CD4-positive, alpha-beta T cell treated with Interleukin-1 beta for 1 hour (primary cell): Measurements from ENCODE around the gene MYO1D.
A peak's percentile ranks its signal among the peaks of the same experiment; 100 is the strongest.
"Not testable (repeated sequence)": the region's sequence is repeated elsewhere in the genome, so short reads cannot be mapped to it uniquely, and the experiment has no call there.

Source experiments
- DNase-seq, 2 donors: peaks; one replicate each; pipeline ENCODE4 v3.0.0-alpha.2; 2020 to 2022

MYO1D gene

GRCh38 chr17:32876417-32877163 lies at the start of gene MYO1D:
MYO1D (minus strand) TSS chr17:32877124; CDS start chr17:32876872, 252 bp downstream.
- DNase-seq, result peak; percentile 52 to 68

DNA sequence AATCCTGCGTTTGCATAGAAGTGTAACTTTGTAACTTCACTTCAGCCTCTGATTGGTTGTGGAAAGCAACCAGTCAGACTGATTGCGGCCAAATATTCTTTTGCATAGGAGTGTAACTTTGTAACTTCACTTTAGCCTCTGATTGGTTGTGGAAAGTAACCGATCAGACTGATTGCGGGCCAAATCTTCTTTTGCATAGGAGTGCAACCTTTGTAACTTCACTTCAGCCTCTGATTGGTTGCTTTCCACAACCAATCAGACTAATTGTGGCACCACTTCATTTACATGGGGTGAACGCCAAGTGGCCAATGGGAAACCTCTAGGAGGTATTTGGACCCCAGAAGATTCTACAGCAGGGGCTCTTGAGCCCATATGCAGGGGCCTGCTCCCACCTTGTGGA lies 49.3 kb upstream of the MYO1D start:
- no peak for DNase-seq

DNA sequence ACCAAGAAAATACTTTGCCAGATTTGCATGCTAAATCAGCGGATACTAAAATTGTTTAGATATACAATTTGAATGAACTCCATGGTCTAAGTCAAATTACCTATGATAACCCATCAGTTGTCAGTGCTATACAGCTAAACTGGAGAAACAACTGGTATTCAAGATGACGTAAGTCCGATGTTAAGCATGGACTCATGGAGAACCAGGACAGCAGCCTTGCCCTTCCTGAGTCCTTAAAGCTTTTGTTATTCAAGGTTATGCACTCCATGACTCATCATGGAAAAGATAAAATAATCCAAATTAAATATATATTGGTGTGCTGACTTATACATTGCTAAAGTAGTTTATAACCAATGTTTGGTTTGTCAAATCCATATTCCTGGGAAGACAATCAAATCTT lies 47.0 kb upstream of the MYO1D start:
- not testable (repeated sequence) for DNase-seq

DNA sequence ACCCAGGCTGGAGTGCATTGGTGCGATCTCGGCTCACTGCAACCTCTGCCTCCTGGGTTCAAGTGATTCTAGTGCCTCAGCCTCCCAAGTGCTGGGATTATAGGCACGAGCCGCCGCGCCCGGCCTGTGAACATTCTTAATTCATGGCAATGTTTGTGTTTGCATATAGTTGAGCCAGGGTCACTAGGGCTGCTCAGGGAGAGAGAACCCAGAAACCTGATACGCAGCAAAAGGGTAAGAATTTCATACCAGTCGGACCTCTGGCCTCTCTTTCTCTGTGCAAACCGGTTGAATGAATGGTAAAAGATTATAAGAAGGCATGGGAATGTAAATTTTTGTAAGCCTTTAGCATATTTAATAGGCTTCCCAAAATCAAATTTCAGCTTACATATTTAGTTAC lies 44.1 kb upstream of the MYO1D start:
- no peak for DNase-seq

- DNase-seq, result no peak
These were observed 43.4 kb upstream of the MYO1D start for GRCh38 chr17:32920293-32920692.

DNA sequence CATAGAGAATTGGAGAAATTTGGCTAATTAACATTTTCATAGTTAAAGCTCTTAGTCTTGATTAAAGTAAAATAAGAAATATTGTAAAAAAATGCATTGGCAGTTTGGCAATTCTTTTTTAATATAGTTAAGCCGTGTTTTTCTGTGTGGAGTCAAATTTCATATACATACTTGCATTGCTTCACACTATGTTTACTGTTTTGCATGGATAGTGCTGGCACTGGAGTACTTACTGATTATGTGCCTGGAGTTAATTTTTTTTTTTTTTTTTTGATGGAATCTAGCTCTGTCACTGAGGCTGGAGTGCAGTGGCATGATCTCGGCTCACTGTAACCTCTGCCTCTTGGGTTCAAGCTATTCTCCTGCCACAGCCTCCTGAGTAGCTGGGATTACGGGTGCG lies 43.0 kb upstream of the MYO1D start:
- not testable (repeated sequence) for DNase-seq

DNA sequence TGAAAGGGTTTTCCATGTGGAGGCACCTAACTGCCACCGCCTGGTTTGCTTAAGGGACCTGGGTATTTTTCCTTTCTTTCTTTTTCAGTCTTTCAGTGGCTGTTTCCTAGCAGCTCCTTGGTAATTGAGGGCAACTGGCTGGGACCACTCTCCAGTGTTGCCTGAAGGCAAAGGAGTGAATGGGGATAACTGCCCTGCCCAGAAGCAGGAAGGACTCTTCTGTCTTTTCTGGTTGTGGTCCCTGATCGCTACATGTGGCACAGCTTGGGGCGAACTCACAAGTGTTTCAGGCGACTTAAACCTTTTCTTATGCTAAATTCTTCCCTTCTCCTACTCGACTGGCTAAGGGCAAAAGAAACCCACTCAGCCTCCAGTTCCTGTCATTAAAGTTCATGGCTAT lies 40.9 kb upstream of the MYO1D start:
- DNase-seq, result no peak

- no peak for DNase-seq
These were observed 40.2 kb upstream of the MYO1D start for GRCh38 chr17:32917081-32917480.

DNA sequence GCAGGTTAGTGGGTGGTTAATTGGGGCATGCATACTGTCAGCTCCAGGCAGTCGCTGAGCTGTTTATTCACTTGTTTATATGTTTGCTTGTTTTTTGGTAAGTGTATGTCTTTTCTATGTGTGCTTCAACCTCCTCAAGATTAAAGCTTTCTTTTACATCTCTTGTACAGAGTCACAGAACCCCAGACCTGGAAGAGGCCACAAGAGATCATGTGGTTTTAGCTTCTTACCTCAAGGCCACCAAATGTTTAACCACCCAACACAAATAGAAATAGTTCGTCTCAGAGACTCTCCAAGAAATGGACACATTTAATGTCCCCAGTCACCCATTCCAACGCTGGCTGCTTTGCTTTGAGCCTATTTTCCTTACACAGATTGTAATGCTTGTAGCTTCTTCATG lies 39.2 kb upstream of the MYO1D start:
- DNase-seq, result no peak

DNA sequence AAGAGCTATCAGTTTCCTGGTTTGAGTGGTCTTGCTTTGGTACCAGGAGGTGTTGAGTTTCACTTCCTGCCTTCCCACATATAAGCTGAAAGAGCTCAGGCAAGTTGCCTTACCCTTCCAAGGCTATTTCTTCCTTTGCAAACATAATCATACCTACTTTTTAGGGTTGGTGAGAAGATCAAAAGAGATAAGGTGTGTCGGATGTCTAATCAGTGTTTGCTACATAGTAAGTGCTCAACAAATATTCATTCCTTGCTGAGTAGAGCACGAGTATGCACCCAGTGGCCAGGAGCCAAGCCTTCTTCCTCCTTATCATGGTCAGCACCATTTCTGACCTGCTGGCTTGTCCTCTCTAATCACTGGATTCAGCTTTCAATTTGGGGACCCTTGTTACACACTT lies 38.3 kb upstream of the MYO1D start:
- DNase-seq, result no peak

GRCh38 chr17:32914181-32914580 lies 37.3 kb upstream of the MYO1D start:
- DNase-seq, result no peak

GRCh38 chr17:32913593-32913992 lies 36.7 kb upstream of the MYO1D start:
- no peak for DNase-seq

DNA sequence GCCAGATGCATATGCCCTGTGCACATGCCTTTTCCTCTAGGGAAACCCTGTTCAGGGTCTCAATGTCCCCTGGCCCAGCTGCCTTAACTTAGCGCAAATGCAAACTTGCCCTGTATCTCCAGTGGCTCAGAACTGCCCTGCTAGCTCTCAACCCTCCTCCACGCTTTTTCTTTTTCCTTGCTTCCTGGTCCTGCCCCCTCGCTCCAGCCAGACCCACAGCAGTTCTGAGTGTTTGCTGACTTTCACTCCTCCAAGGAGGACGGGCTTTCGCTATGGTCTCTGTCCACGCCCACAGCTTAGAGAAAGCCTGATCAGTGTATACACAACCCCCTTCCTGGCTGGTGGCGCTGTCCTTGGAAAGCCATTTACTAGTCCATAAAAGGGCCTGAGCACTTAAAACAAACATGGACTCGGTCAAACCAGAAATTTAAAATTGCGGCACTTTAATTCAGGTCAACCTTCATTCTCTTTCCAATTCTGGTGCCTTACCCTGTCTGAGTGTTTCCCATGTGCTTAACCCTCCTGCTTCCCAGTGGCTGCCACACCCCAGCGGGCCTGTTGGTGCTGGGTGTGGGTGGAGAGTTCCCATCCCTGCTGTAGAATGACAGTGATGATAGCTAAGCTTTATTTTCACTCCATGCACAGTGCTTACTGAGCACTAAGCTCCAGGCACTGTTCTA lies 35.4 kb upstream of the MYO1D start:
- no peak for DNase-seq

DNA sequence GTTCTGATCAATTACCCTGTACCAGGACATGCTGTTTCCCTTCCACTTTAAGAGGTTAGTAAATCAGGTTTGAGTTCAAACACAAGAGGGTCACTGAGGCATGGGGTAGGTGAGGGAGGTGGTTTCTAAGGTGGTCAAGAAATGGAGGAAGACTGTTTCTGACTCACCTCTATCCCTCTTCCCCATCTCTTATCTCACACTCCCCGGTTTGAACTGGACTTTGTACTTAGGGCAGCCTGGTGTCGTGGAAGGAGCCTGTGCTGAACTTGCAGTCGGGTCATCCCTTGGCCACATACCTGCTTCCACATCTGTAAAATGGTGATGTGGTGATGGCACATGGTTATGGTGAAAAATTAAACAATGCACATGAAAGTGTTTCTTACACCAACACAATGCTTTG lies 33.8 kb upstream of the MYO1D start:
- DNase-seq, result no peak

- DNase-seq, result peak; percentile 41 to 52
These were observed 33.0 kb upstream of the MYO1D start for GRCh38 chr17:32909787-32910369.

GRCh38 chr17:32907583-32907982 lies 30.7 kb upstream of the MYO1D start:
- DNase-seq, result no peak

GRCh38 chr17:32904891-32905290 lies 28.0 kb upstream of the MYO1D start:
- no peak for DNase-seq

- no peak for DNase-seq
These were observed 27.1 kb upstream of the MYO1D start for GRCh38 chr17:32903774-32904673.

DNA sequence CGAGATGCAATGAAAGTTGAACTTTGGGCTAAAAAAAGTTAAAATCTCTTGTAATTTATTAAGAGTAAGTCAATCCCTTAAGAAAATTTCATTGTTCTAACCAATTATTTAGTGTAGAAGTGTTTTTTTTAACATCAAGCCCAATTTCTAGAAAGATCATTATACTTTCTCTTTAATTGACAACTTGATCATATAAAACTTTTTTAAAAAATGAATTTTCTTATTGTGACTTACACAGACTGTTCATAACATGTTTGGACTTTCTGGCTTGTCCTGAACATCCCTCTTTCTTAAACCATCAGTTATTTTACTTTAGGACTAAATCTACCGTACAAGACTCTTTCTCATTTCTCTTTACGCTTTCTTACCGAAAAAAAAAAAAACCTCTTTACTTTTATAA lies 24.8 kb upstream of the MYO1D start:
- no peak for DNase-seq

- DNase-seq, result no peak
These were observed 22.5 kb upstream of the MYO1D start for GRCh38 chr17:32899236-32900013.

DNA sequence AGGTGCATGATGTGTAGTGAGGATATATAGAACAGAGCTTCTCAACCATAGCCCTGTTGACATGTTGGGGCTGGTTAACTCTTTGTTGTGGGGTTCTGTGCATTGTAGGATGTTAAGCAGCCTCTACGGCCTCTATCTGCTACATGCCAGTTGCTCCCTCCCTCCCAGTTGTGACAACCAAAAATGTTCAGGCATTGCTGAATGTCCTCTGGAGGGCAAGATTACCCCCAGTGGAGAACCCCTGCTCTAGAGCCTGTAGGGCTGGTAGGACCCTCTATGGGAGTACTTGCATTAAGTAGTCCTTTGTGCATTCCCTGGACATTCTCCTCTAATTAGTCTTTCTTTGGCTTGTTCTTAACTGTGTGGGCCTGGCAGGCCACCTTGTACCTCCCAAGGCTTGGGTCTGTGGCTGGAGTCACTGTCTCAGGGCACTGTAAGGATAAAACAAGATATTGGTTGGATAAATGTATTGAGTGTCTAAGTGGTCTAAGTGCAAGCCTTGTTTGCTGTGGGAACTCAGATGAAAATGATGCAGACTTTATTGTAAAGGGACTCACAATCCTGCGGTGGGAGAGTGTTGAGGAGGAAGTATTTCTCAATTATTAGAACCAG lies 19.8 kb upstream of the MYO1D start:
- DNase-seq, result no peak

GRCh38 chr17:32894245-32894644 lies 17.3 kb upstream of the MYO1D start:
- no peak for DNase-seq
